PFSK-1 (cell line): ENCODE data around the gene ESR2.

ENCODE experiments used
- FOXP2 ChIP-seq: optimal IDR thresholded peaks from 2 replicates; pipeline ENCODE3; 2011; ENCODE audit warnings: borderline replicate concordance, control low read depth, inconsistent platforms; ENCODE audit not compliant: insufficient read depth; ENCODE audit errors: extremely low read length, extremely low read depth
- POLR2AphosphoS5 ChIP-seq: IDR thresholded peaks from 2 replicates; pipeline ENCODE4 v1.6.1; 2012; ENCODE audit warnings: low read depth, mild to moderate bottlenecking, control low read depth, low read length, moderate library complexity
- SIN3A ChIP-seq: IDR thresholded peaks from 2 replicates; pipeline ENCODE4 v1.6.1; 2012; ENCODE audit warnings: mild to moderate bottlenecking, low read length, moderate library complexity, borderline replicate concordance; ENCODE audit not compliant: insufficient read depth
- TAF1 ChIP-seq: IDR thresholded peaks from 2 replicates; pipeline ENCODE4 v1.6.1; 2012; ENCODE audit warnings: low read length, control low read depth, borderline replicate concordance; ENCODE audit not compliant: insufficient read depth
- TF ChIP-seq, protein P1 (sequence below), 2 experiments: IDR thresholded peaks; 2 replicates each; pipeline versions ENCODE4 v1.6.1 to v1.8.0; 2011 to 2012; ENCODE audit warnings: low read depth in 2 of 2, low read length in 2 of 2, control low read depth in 1 of 2, inconsistent platforms in 1 of 2, mild to moderate bottlenecking in 1 of 2, moderate library complexity in 1 of 2; ENCODE audit not compliant: insufficient read depth in 1 of 2

DNA sequence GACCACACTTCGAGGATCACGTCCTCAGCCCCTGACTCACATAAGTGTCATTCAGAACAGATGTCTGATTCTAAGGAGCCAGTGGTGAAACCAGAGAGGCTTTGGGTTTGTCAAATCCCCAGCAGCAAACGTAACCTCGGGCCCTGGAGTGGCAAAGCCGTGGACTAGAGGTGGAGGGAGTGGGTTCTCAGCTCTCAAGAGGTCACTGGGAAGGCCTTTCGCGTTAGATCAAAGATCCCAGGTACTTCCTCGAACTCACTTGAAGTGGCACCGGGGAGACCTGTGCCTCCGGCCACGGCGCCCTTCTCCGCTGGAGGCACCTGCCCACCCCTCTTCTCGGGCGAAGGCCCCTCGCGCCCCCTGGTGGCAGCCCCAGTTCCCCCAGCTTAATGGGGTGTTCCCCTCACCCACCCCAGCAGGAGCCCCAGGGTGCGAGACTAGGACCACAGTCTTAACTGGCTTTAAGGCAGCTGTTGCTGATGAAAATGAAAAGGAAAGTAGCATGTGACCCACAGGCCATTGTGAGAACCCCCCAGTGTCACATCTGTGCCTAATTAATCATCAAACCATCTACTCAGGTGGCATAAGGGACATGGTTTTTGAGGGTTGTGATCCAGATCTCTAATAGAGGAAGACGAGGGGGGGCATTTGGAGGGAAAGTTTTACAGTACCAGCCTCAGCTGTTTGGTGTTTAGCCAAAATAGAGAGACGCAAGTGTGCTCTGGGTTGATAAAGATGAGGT, 672 bp upstream of the ESR2 start:
- TF ChIP-seq POLR2AphosphoS5 (no peak), SIN3A (no peak), TAF1 (no peak), FOXP2 (no peak)
- TF ChIP-seq, protein P1, sequence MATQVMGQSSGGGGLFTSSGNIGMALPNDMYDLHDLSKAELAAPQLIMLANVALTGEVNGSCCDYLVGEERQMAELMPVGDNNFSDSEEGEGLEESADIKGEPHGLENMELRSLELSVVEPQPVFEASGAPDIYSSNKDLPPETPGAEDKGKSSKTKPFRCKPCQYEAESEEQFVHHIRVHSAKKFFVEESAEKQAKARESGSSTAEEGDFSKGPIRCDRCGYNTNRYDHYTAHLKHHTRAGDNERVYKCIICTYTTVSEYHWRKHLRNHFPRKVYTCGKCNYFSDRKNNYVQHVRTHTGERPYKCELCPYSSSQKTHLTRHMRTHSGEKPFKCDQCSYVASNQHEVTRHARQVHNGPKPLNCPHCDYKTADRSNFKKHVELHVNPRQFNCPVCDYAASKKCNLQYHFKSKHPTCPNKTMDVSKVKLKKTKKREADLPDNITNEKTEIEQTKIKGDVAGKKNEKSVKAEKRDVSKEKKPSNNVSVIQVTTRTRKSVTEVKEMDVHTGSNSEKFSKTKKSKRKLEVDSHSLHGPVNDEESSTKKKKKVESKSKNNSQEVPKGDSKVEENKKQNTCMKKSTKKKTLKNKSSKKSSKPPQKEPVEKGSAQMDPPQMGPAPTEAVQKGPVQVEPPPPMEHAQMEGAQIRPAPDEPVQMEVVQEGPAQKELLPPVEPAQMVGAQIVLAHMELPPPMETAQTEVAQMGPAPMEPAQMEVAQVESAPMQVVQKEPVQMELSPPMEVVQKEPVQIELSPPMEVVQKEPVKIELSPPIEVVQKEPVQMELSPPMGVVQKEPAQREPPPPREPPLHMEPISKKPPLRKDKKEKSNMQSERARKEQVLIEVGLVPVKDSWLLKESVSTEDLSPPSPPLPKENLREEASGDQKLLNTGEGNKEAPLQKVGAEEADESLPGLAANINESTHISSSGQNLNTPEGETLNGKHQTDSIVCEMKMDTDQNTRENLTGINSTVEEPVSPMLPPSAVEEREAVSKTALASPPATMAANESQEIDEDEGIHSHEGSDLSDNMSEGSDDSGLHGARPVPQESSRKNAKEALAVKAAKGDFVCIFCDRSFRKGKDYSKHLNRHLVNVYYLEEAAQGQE (IDR thresholded peaks at IDR 0.05; ENCODE audit: insufficient read depth in 1 of 2, low read depth in 2 of 2, low read length in 2 of 2) = no peak
